ENCODE data around the gene CINP.

CINP gene

GRCh38 chr14:102396521-102396920 lies 33.8 kb upstream of the CINP start:
- no peaks in the 10 kb centered on the region for H3K9me3 ChIP-seq (replicated peaks; ENCODE audit: insufficient read depth, low read length)
- no peak overlapping the region for H2AFZ ChIP-seq (ENCODE audit: low read length)
- H3K9me2 ChIP-seq (replicated peaks; ENCODE audit: insufficient read depth, low read length), result no peaks in the 10 kb centered on the region
- no peak for DNase-seq
- no peak overlapping the region for H3K27ac ChIP-seq (ENCODE audit: low read length)
- TF ChIP-seq EZH2 (optimal IDR thresholded peaks at IDR 0.05; ENCODE audit: low read depth, low read length) (no peak), CTCF (IDR thresholded peaks at IDR 0.05; ENCODE audit: low read length) (no peak), EZH2phosphoT487 (IDR thresholded peaks at IDR 0.05; ENCODE audit: low read length) (no peak)
- H3K4me2 ChIP-seq (ENCODE audit: low read depth, low read length), result no peak overlapping the region
- H3K4me3 ChIP-seq (ENCODE audit: low read length), result no peak overlapping the region
- no peaks in the 10 kb centered on the region for H3K79me2 ChIP-seq (ENCODE audit: low read length)
- H4K20me1 ChIP-seq (ENCODE audit: insufficient read depth, low read length), result no peaks in the 10 kb centered on the region
- H3K9ac ChIP-seq (ENCODE audit: low read length), result no peak overlapping the region
- no peaks in the 10 kb centered on the region for H3K27me3 ChIP-seq (replicated peaks; ENCODE audit: insufficient read depth, low read length)
- H3K36me3 ChIP-seq (replicated peaks; ENCODE audit: insufficient read depth, low read length), result no peaks in the 10 kb centered on the region
- H3F3A ChIP-seq (ENCODE audit: insufficient read depth, low read length), result no peaks in the 10 kb centered on the region
- no peaks in the 10 kb centered on the region for H3K4me1 ChIP-seq (ENCODE audit: low read length)

GRCh38 chr14:102394717-102395375 lies 32.2 kb upstream of the CINP start:
- no peaks in the 10 kb centered on the region for H3K27me3 ChIP-seq (replicated peaks; ENCODE audit: insufficient read depth, low read length)
- no peak for DNase-seq
- no peak overlapping the region for H3K4me2 ChIP-seq (ENCODE audit: low read depth, low read length)
- no peak for TF ChIP-seq EZH2phosphoT487 (IDR thresholded peaks at IDR 0.05; ENCODE audit: low read length)
- no peak for TF ChIP-seq CTCF (IDR thresholded peaks at IDR 0.05; ENCODE audit: low read length)
- TF ChIP-seq EZH2 (optimal IDR thresholded peaks at IDR 0.05; ENCODE audit: low read depth, low read length), result no peak
- no peaks in the 10 kb centered on the region for H3K36me3 ChIP-seq (replicated peaks; ENCODE audit: insufficient read depth, low read length)
- no peaks in the 10 kb centered on the region for H3K9me2 ChIP-seq (replicated peaks; ENCODE audit: insufficient read depth, low read length)
- no peaks in the 10 kb centered on the region for H3K4me1 ChIP-seq (ENCODE audit: low read length)
- H3K9me3 ChIP-seq (replicated peaks; ENCODE audit: insufficient read depth, low read length), result no peaks in the 10 kb centered on the region
- no peak overlapping the region for H3K4me3 ChIP-seq (ENCODE audit: low read length)
- no peak overlapping the region for H2AFZ ChIP-seq (ENCODE audit: low read length)
- no peaks in the 10 kb centered on the region for H4K20me1 ChIP-seq (ENCODE audit: insufficient read depth, low read length)
- no peaks in the 10 kb centered on the region for H3K79me2 ChIP-seq (ENCODE audit: low read length)
- H3K9ac ChIP-seq (ENCODE audit: low read length), result no peak overlapping the region
- no peak overlapping the region for H3K27ac ChIP-seq (ENCODE audit: low read length)
- H3F3A ChIP-seq (ENCODE audit: insufficient read depth, low read length), result no peaks in the 10 kb centered on the region

GRCh38 chr14:102392506-102392905 lies 29.8 kb upstream of the CINP start:
- Histone ChIP-seq H3K27me3 (replicated peaks; ENCODE audit: insufficient read depth, low read length) (no peaks in the 10 kb centered on the region), H3K79me2 (ENCODE audit: low read length) (no peaks in the 10 kb centered on the region), H3K27ac (ENCODE audit: low read length) (no peak overlapping the region), H2AFZ (ENCODE audit: low read length) (no peak overlapping the region), H3K9me2 (replicated peaks; ENCODE audit: insufficient read depth, low read length) (no peaks in the 10 kb centered on the region), H3K4me3 (ENCODE audit: low read length) (no peak overlapping the region), H3K4me1 (ENCODE audit: low read length) (no peaks in the 10 kb centered on the region), H3F3A (ENCODE audit: insufficient read depth, low read length) (no peaks in the 10 kb centered on the region), H3K36me3 (replicated peaks; ENCODE audit: insufficient read depth, low read length) (no peaks in the 10 kb centered on the region), H3K4me2 (ENCODE audit: low read depth, low read length) (no peak overlapping the region), H4K20me1 (ENCODE audit: insufficient read depth, low read length) (no peaks in the 10 kb centered on the region), H3K9ac (ENCODE audit: low read length) (no peak overlapping the region), H3K9me3 (replicated peaks; ENCODE audit: insufficient read depth, low read length) (no peaks in the 10 kb centered on the region)
- no peak for DNase-seq
- no peak for TF ChIP-seq EZH2 (optimal IDR thresholded peaks at IDR 0.05; ENCODE audit: low read depth, low read length)
- TF ChIP-seq CTCF (IDR thresholded peaks at IDR 0.05; ENCODE audit: low read length), result no peak
- no peak for TF ChIP-seq EZH2phosphoT487 (IDR thresholded peaks at IDR 0.05; ENCODE audit: low read length)
